Immature natural killer cell (primary cell): Measurements from ENCODE around the gene RFX7. TPM values are rescaled to one million over a fixed set of nuclear protein-coding genes. Genes with fewer than 3 reads are reported as not detected.
A peak's percentile ranks its signal among the peaks of the same experiment; 100 is the strongest.

Source experiments
- DNase-seq, 3 donors: peaks; one replicate each; pipeline ENCODE4 v3.0.0; 2022; ENCODE audit warnings: mixed read lengths in 1 of 3
- H3K27ac Mint-ChIP-seq, 6 donors: one replicate each; pipeline ENCODE4 v1.8.0; 2020; ENCODE audit warnings: mixed read lengths in 6 of 6, mild to moderate bottlenecking in 5 of 6, inconsistent platforms in 4 of 6, moderate library complexity in 3 of 6
- H3K27me3 Mint-ChIP-seq, 3 donors: one replicate each; pipeline ENCODE4 v1.8.0; 2020 to 2021; ENCODE audit warnings: low read depth in 3 of 3, mild to moderate bottlenecking in 3 of 3, mixed read lengths in 3 of 3, moderate library complexity in 3 of 3, inconsistent platforms in 1 of 3
- H3K36me3 Mint-ChIP-seq, 3 donors: one replicate each; pipeline ENCODE4 v1.8.0; 2020; ENCODE audit warnings: mixed read lengths in 3 of 3, inconsistent platforms in 2 of 3, mild to moderate bottlenecking in 2 of 3
- H3K4me1 Mint-ChIP-seq, 2 donors: one replicate each; pipeline ENCODE4 v1.8.0; 2020; ENCODE audit warnings: inconsistent platforms in 2 of 2, mild to moderate bottlenecking in 2 of 2, mixed read lengths in 2 of 2, moderate library complexity in 1 of 2
- H3K4me3 Mint-ChIP-seq, 5 donors: one replicate each; pipeline ENCODE4 v1.8.0; 2020; ENCODE audit warnings: mild to moderate bottlenecking in 5 of 5, mixed read lengths in 5 of 5, inconsistent platforms in 3 of 5, moderate library complexity in 3 of 5
- H3K9me3 Mint-ChIP-seq, 6 donors: one replicate each; pipeline ENCODE4 v1.8.0; 2020; ENCODE audit warnings: mild to moderate bottlenecking in 6 of 6, mixed read lengths in 6 of 6, inconsistent platforms in 4 of 6, moderate library complexity in 3 of 6
- polyA plus RNA-seq, 3 donors: library from polyadenylated mRNA; unstranded; fragments of 300-500 nt; fragmentation: Illumina TruSeq; gene quantifications; one replicate each; pipeline ENCODE4 v1.2.3, GENCODE V29; 2021

Gene RFX7
- polyA plus RNA-seq, 3 donors from 2014 or later, result 0.03 to 4.7 (median 2.4) TPM

- Mint-ChIP-seq H3K4me1 (peaks cover 7% of the 10 kb centered on the region in 2 donors), H3K4me3 (no peak overlapping the region), H3K9me3 (no peaks in the 10 kb centered on the region), H3K27me3 (peaks cover 2 to 20% (median 4%) of the 10 kb centered on the region in 3 donors), H3K36me3 (no peaks in the 10 kb centered on the region), H3K27ac (no peak overlapping the region)
- no peak for DNase-seq
Measured at GRCh38 chr15:56250626-56251025, 6.9 kb upstream of the RFX7 start.

- peaks cover 22% of the 10 kb centered on the region in 2 donors for H3K4me1 Mint-ChIP-seq
- H3K27me3 Mint-ChIP-seq, result peaks cover 4 to 18% (median 7%) of the 10 kb centered on the region in 3 donors
- H3K4me3 Mint-ChIP-seq, result no peak overlapping the region
- no peaks in the 10 kb centered on the region for H3K36me3 Mint-ChIP-seq
- H3K9me3 Mint-ChIP-seq, result no peaks in the 10 kb centered on the region
- DNase-seq, result no peak
- H3K27ac Mint-ChIP-seq, result no peak overlapping the region
Measured at GRCh38 chr15:56249092-56249491, 5.4 kb upstream of the RFX7 start.

GRCh38 chr15:56248311-56248992 lies 4.8 kb upstream of the RFX7 start:
- H3K9me3 Mint-ChIP-seq, result no peaks in the 10 kb centered on the region
- peaks cover 25% of the 10 kb centered on the region in 2 donors for H3K4me1 Mint-ChIP-seq
- peaks cover 6 to 15% (median 9%) of the 10 kb centered on the region in 3 donors for H3K27me3 Mint-ChIP-seq
- no peak overlapping the region for H3K27ac Mint-ChIP-seq
- no peaks in the 10 kb centered on the region for H3K36me3 Mint-ChIP-seq
- DNase-seq, result no peak
- no peak overlapping the region for H3K4me3 Mint-ChIP-seq

- Mint-ChIP-seq H3K27me3 (peaks cover 7 to 10% (median 9%) of the 10 kb centered on the region in 3 donors), H3K4me1 (peaks cover 29 to 32% of the 10 kb centered on the region in 2 donors), H3K27ac (no peak overlapping the region), H3K9me3 (no peaks in the 10 kb centered on the region), H3K4me3 (no peak overlapping the region), H3K36me3 (no peaks in the 10 kb centered on the region)
- DNase-seq, result no peak
Measured at GRCh38 chr15:56247266-56247665, 3.6 kb upstream of the RFX7 start.

- Mint-ChIP-seq H3K27ac (peak overlapping the region; percentile 76 to 92 (median 88)), H3K9me3 (no peaks in the 10 kb centered on the region), H3K4me1 (peaks cover 40 to 43% of the 10 kb centered on the region in 2 donors), H3K36me3 (no peaks in the 10 kb centered on the region), H3K4me3 (peak overlapping the region; percentile 86 to 93 (median 92)), H3K27me3 (peaks cover 7 to 10% (median 9%) of the 10 kb centered on the region in 3 donors)
- peak; percentile 80 to 83 (median 81) for DNase-seq
Measured at GRCh38 chr15:56245871-56246814, 2.5 kb upstream of the RFX7 start.

- DNase-seq, result no peak
- Mint-ChIP-seq H3K9me3 (no peaks in the 10 kb centered on the region), H3K4me3 (peak overlapping the region; percentile 86 to 93 (median 92)), H3K27me3 (peaks cover 7 to 10% (median 10%) of the 10 kb centered on the region in 3 donors), H3K27ac (peak overlapping the region; percentile 80 to 92 (median 90)), H3K36me3 (no peaks in the 10 kb centered on the region), H3K4me1 (peaks cover 40 to 54% of the 10 kb centered on the region in 2 donors)
Measured at GRCh38 chr15:56244811-56245576, 1.3 kb upstream of the RFX7 start.

- DNase-seq, result no peak
- H3K9me3 Mint-ChIP-seq, result no peaks in the 10 kb centered on the region
- H3K27ac Mint-ChIP-seq, result peak overlapping the region; percentile 80 to 91 (median 88)
- peaks cover 42 to 60% of the 10 kb centered on the region in 2 donors for H3K4me1 Mint-ChIP-seq
- no peaks in the 10 kb centered on the region for H3K36me3 Mint-ChIP-seq
- H3K27me3 Mint-ChIP-seq, result peaks cover 7 to 10% (median 10%) of the 10 kb centered on the region in 3 donors
- H3K4me3 Mint-ChIP-seq, result peak overlapping the region; percentile 84 to 93 (median 88)
Measured at GRCh38 chr15:56244038-56244810, 545 bp upstream of the RFX7 start.

- no peak for DNase-seq
- Mint-ChIP-seq H3K27ac (peak overlapping the region; percentile 67 to 94 (median 76)), H3K36me3 (no peaks in the 10 kb centered on the region), H3K9me3 (no peaks in the 10 kb centered on the region), H3K4me1 (peaks cover 44 to 61% of the 10 kb centered on the region in 2 donors), H3K4me3 (peak overlapping the region; percentile 86 to 95 (median 93)), H3K27me3 (peaks cover 6 to 10% (median 10%) of the 10 kb centered on the region in 3 donors)
Measured at GRCh38 chr15:56242576-56243162, 1.0 kb downstream of the RFX7 start.

- Mint-ChIP-seq H3K27me3 (peaks cover 6 to 10% (median 10%) of the 10 kb centered on the region in 3 donors), H3K4me1 (peaks cover 46 to 72% of the 10 kb centered on the region in 2 donors)
- no peak for DNase-seq
Measured at GRCh38 chr15:56241374-56242105, 2.1 kb downstream of the RFX7 start.

GRCh38 chr15:56240390-56240789 lies 3.3 kb downstream of the RFX7 start:
- peaks cover 4 to 9% (median 6%) of the 10 kb centered on the region in 3 donors for H3K27me3 Mint-ChIP-seq
- no peak overlapping the region for H3K4me3 Mint-ChIP-seq
- no peaks in the 10 kb centered on the region for H3K9me3 Mint-ChIP-seq
- H3K4me1 Mint-ChIP-seq, result peaks cover 37 to 74% of the 10 kb centered on the region in 2 donors
- no peaks in the 10 kb centered on the region for H3K36me3 Mint-ChIP-seq
- H3K27ac Mint-ChIP-seq, result peak overlapping the region in 1 of 6 donors; percentile 45
- no peak for DNase-seq

More at GRCh38 chr15:56241374-56242105, 2.1 kb downstream of the RFX7 start:
- Mint-ChIP-seq H3K27ac (peak overlapping the region; percentile 35 to 76 (median 70)), H3K9me3 (no peaks in the 10 kb centered on the region), H3K36me3 (no peaks in the 10 kb centered on the region), H3K4me3 (peak overlapping the region; percentile 86 to 95 (median 93))

- Mint-ChIP-seq H3K27ac (no peak overlapping the region), H3K27me3 (peaks cover 0 to 1% (median 0%) of the 10 kb centered on the region in 3 donors), H3K36me3 (peaks cover 20 to 29% (median 27%) of the 10 kb centered on the region in 3 donors), H3K9me3 (peaks cover 9 to 26% (median 14%) of the 10 kb centered on the region in 6 donors), H3K4me3 (no peak overlapping the region), H3K4me1 (peaks cover 19 to 71% of the 10 kb centered on the region in 2 donors)
- no peak for DNase-seq
Measured at GRCh38 chr15:56236197-56236596, 7.5 kb downstream of the RFX7 start.

- Mint-ChIP-seq H3K27ac (no peak overlapping the region), H3K9me3 (peaks cover 9 to 38% (median 21%) of the 10 kb centered on the region in 6 donors), H3K4me1 (peaks cover 20 to 72% of the 10 kb centered on the region in 2 donors), H3K27me3 (no peaks in the 10 kb centered on the region), H3K36me3 (peaks cover 34 to 43% (median 41%) of the 10 kb centered on the region in 3 donors), H3K4me3 (no peak overlapping the region)
- DNase-seq, result no peak
Measured at GRCh38 chr15:56234804-56235203, 8.9 kb downstream of the RFX7 start.
